Mammary microvascular endothelial cell (primary cell): ENCODE data around the gene EFNA1. TPM values are rescaled to one million over a fixed set of nuclear protein-coding genes. Genes with fewer than 3 reads are reported as not detected.

Source experiments
- total RNA-seq: library from RNA; depleted of rRNA; stranded (reverse); fragments of >200 nt; gene quantifications from 2 replicates; pipeline ENCODE4 v1.2.3, GENCODE V29; 2015

The EFNA1 gene
- 30.8 and 33.2 TPM in 2 replicates for total RNA-seq

DNA sequence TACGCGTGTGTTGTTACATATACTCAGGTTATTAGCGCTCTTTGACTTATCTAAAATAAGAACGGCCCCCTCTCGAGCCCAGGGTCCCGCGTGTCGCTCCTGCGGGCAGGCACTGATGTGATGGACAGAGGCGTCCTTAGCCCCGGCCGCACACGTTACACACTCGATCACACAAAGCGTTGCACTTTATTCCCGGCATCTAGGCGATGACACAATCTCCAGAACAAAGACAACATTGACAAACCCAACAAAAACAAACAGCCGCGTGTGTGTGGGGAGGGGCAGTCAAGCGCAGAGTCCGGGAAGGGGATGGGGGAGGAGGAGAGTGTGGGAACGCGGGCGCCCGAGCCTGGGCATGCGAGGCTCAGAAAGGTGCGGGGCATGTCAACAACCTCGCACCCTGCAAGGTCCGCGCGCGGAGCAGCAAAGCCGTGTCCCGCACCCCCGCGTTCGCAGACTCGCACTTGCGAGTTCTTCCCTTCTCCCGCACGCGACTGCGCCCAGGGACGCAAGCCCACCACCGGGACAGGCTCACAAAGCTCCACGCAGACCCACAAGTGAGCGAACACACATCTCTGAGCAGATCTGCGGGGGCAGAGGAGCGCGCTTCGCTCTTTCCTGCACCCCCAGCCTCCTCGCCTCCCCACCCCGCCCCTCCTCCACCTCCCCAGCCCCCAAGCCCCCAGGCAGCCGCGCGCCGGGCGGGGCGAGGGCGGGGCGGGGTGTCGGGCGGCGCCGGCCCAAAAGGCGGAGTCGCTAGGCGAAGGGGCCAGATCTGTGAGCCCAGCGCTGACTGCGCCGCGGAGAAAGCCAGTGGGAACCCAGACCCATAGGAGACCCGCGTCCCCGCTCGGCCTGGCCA, at the start of gene EFNA1:
Gene EFNA1 (plus strand): TSS at position 772 of the 862 bp plus-strand sequence. CDS start 102 bp downstream, outside the sequence.

DNA sequence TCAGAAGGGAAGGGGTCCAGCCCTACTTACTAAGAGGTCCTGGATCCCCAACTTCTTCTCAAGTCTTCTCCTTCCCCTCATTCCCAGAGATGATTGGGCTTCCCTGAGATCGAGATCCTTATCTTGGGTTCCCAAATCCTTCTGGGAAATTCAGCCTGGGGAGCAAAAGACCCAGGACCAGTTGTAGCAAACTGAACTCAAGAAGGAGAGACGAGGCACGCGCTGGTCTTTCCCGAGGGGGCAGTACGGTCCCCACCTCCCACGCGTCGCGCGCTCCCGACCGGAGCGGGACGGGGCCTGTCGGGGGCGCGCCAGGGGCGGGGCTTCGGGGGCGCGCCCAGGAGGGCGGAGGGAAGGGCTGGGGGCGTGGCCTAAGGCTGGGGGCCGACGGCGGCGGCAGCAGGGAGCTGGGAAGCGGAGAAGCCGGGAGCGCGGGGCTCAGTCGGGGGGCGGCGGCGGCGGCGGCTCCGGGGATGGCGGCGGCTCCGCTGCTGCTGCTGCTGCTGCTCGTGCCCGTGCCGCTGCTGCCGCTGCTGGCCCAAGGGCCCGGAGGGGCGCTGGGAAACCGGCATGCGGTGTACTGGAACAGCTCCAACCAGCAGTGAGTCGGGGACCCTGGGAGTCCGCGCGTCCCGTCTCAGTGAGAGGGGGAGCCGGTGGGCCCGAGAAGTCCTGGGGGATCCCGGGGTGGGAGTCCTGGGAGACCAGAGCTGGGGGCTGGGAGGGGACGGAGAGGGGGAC, 49.0 kb upstream of the EFNA1 start, which contains the start of gene EFNA3:
Gene EFNA3 (plus strand): TSS at position 369 of the 741 bp plus-strand sequence. CDS start 105 bp downstream, at position 474.

DNA sequence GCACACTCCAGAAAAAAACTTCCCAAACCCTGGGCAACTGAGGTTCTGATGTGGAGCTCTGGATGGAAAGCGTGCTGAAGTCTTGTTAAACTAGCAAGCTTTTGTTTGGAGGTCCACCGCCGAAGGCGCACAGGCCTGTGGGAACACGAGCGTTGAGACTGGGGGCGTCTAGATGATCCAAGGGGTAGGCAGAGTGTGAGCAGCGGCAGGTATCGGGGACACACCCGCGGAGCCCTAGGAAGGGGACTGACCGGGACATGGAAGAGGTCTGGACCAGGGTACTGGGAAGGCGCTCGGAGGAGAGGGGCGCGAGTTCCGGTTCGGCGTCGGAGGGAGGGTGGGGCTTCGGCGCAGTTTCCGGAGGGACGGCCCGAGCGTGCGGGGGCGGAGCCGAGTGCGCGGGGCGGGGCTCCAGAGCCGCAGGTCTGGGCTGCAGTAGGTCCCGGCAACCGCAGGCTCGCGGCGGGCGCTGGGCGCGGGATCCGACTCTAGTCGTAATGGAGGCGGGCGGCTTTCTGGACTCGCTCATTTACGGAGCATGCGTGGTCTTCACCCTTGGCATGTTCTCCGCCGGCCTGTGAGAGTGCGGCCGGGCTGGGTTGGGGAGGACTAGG, 7.8 kb downstream of the EFNA1 start, which contains the start of gene SLC50A1:
Gene SLC50A1 (plus strand): TSS at position 438 of the 614 bp plus-strand sequence. CDS start 60 bp downstream, at position 498.

DNA sequence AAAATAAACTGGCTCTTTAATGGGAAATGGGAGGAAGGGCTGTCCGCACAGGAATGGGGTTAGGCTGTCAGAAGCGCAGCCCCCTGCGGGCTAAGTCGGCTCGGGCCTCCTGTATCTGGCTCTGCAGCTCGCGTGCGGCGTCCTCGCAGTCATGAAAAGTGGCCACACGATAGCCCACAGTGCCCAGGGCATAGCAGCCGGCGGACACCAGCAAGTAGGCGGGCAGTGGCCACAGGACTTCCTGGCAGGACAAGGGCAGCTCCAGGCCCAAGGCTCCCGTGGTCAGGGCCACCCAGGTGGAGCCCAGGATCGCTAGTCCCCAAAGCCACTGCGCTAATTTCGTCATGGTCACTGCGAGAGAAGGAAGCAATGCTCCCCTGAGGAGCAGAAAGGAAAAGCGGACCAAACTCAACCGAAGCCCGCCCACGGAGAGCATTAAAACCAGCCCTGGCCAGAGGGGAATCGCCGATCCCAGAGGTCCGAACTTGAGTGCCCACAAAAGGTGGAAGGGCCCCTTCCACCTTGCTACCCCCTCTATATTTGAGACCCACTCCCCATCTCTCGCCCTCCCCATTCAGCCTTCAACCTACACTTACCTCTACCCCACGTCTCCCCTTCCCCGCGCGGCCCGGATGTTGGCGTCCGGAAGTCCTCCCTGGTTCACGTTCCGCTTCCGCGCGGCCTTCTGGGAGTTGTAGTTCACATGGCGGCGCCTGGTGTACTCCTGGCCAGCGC, 12.4 kb downstream of the EFNA1 start, which contains the start of gene DPM3:
Gene DPM3 (minus strand): TSS at position 637 of the 735 bp plus-strand sequence. CDS start 291 bp downstream, at position 346.

GRCh38 chr1:155172732-155173477, 45.2 kb downstream of the EFNA1 start, which contains the start of gene KRTCAP2:
TSS of gene KRTCAP2 (minus strand) at chr1:155173304. CDS start at chr1:155173224, 80 bp downstream.

GRCh38 chr1:155173478-155174323, 46.0 kb downstream of the EFNA1 start, which contains the start of gene TRIM46:
TSS of gene TRIM46 (plus strand) at chr1:155173849. CDS start at chr1:155173967, 118 bp downstream.

Other genes with a start within 250 kb of the EFNA1 start
- gene PMVK, start 191.2 kb upstream of the EFNA1 start, total RNA-seq, result 11.4 and 13.8 TPM in 2 replicates
- 41.0 and 47.8 TPM in 2 replicates for gene PBXIP1, start 171.8 kb upstream of the EFNA1 start, total RNA-seq
- gene PYGO2, start 166.1 kb upstream of the EFNA1 start, total RNA-seq, result 13.3 and 13.9 TPM in 2 replicates
- 224 and 240 TPM in 2 replicates for gene SHC1, start 157.1 kb upstream of the EFNA1 start, total RNA-seq
- gene CKS1B, start 153.2 kb upstream of the EFNA1 start, total RNA-seq, result 186 and 213 TPM in 2 replicates
- gene FLAD1, start 144.5 kb upstream of the EFNA1 start, total RNA-seq, result 27.8 and 32.6 TPM in 2 replicates
- gene LENEP, start 134.3 kb upstream of the EFNA1 start, total RNA-seq, result not detected in 2 replicates
- gene ZBTB7B, start 125.1 kb upstream of the EFNA1 start, total RNA-seq, result 14.7 and 15.7 TPM in 2 replicates
- gene DCST2, start 94.1 kb upstream of the EFNA1 start, total RNA-seq, result not detected in 2 replicates
- gene DCST1, start 94.1 kb upstream of the EFNA1 start, total RNA-seq, result not detected in 2 replicates
- gene ADAM15, start 76.6 kb upstream of the EFNA1 start, total RNA-seq, result 763 and 804 TPM in 2 replicates
- gene EFNA4, start 64.1 kb upstream of the EFNA1 start, total RNA-seq, result 7.9 and 9.4 TPM in 2 replicates
- 0.64 and 0.80 TPM in 2 replicates for gene EFNA3, start 49.0 kb upstream of the EFNA1 start, total RNA-seq
- gene SLC50A1, start 8.0 kb downstream of the EFNA1 start, total RNA-seq, result 35.6 and 39.2 TPM in 2 replicates
- gene DPM3, start 12.7 kb downstream of the EFNA1 start, total RNA-seq, result 98.3 and 118 TPM in 2 replicates
- 160 and 168 TPM in 2 replicates for gene KRTCAP2, start 45.4 kb downstream of the EFNA1 start, total RNA-seq
- 1.4 and 2.7 TPM in 2 replicates for gene TRIM46, start 46.0 kb downstream of the EFNA1 start, total RNA-seq
- gene THBS3, start 80.0 kb downstream of the EFNA1 start, total RNA-seq, result 2.7 and 4.0 TPM in 2 replicates
- gene MTX1, start 80.8 kb downstream of the EFNA1 start, total RNA-seq, result 74.1 and 76.9 TPM in 2 replicates
- gene ENTREP3, start 127.6 kb downstream of the EFNA1 start, total RNA-seq, result 15.2 and 15.3 TPM in 2 replicates
- gene SCAMP3, start 134.5 kb downstream of the EFNA1 start, total RNA-seq, result 111 and 127 TPM in 2 replicates
- gene CLK2, start 145.6 kb downstream of the EFNA1 start, total RNA-seq, result 13.1 and 15.4 TPM in 2 replicates
- 0.20 TPM in 2 replicates for gene HCN3, start 149.6 kb downstream of the EFNA1 start, total RNA-seq
- not detected in 2 replicates for gene PKLR, start 173.6 kb downstream of the EFNA1 start, total RNA-seq
- gene FDPS, start 181.0 kb downstream of the EFNA1 start, total RNA-seq, result 469 and 476 TPM in 2 replicates
- 33.0 and 39.0 TPM in 2 replicates for gene RUSC1, start 193.0 kb downstream of the EFNA1 start, total RNA-seq